Effector memory CD4-positive, alpha-beta T cell (primary cell): Measurements from ENCODE around the gene RFTN1.

Source experiments
- DNase-seq, 3 donors: peaks; one replicate each; pipeline ENCODE4 v3.0.0-alpha.2; 2020
- H3K27ac ChIP-seq: 2 replicates; pipeline ENCODE4 v1.7.0; 2013; ENCODE audit warnings: mild to moderate bottlenecking, low read length, moderate library complexity; ENCODE audit not compliant: insufficient read depth, poor library complexity, severe bottlenecking
- H3K27me3 ChIP-seq: replicated peaks from 2 replicates; pipeline ENCODE4 v1.7.0; 2013; ENCODE audit warnings: mild to moderate bottlenecking, low read length; ENCODE audit not compliant: insufficient read depth, control insufficient read depth, poor library complexity, severe bottlenecking
- H3K36me3 ChIP-seq: 2 replicates; pipeline ENCODE4 v1.7.0; 2013; ENCODE audit warnings: mild to moderate bottlenecking, low read length, moderate library complexity; ENCODE audit not compliant: control insufficient read depth, insufficient read depth
- H3K4me1 ChIP-seq: 2 replicates; pipeline ENCODE4 v1.7.0; 2013; ENCODE audit warnings: low read length, mild to moderate bottlenecking; ENCODE audit not compliant: control insufficient read depth, insufficient read depth, poor library complexity, severe bottlenecking
- H3K4me3 ChIP-seq: 2 replicates; pipeline ENCODE4 v1.7.0; 2013; ENCODE audit warnings: low read length, low read depth, mild to moderate bottlenecking; ENCODE audit not compliant: insufficient read depth, poor library complexity, severe bottlenecking
- H3K9me3 ChIP-seq: 2 replicates; pipeline ENCODE4 v1.7.0; 2013; ENCODE audit warnings: mild to moderate bottlenecking, low read length, moderate library complexity; ENCODE audit not compliant: control insufficient read depth

RFTN1 gene

GRCh38 chr3:16415911-16416476, 97.5 kb downstream of the RFTN1 start:
- DNase-seq = no peak
- H3K27me3 ChIP-seq = no peaks in the 10 kb centered on the region
- H3K27ac ChIP-seq = no peak overlapping the region
- H3K36me3 ChIP-seq = peaks cover 5% of the 10 kb centered on the region
- no peaks in the 10 kb centered on the region for H3K4me1 ChIP-seq
- H3K4me3 ChIP-seq = no peak overlapping the region
- H3K9me3 ChIP-seq = no peaks in the 10 kb centered on the region

GRCh38 chr3:16413321-16413720, 100.2 kb downstream of the RFTN1 start:
- DNase-seq = no peak
- Histone ChIP-seq H3K4me3 (no peak overlapping the region), H3K27ac (no peak overlapping the region), H3K36me3 (peaks cover 8% of the 10 kb centered on the region), H3K27me3 (no peaks in the 10 kb centered on the region), H3K4me1 (no peaks in the 10 kb centered on the region), H3K9me3 (no peaks in the 10 kb centered on the region)

- H3K9me3 ChIP-seq = no peaks in the 10 kb centered on the region
- H3K4me3 ChIP-seq = no peak overlapping the region
- H3K27me3 ChIP-seq = no peaks in the 10 kb centered on the region
- peaks cover 15% of the 10 kb centered on the region for H3K36me3 ChIP-seq
- no peak for DNase-seq
- H3K4me1 ChIP-seq = no peaks in the 10 kb centered on the region
- H3K27ac ChIP-seq = no peak overlapping the region
Observed at GRCh38 chr3:16412192-16412800, 101.2 kb downstream of the RFTN1 start.

- DNase-seq = no peak
Observed at GRCh38 chr3:16411441-16411840, 102.1 kb downstream of the RFTN1 start.

GRCh38 chr3:16410659-16411058, 102.8 kb downstream of the RFTN1 start:
- no peak for DNase-seq
- Histone ChIP-seq H3K36me3 (peaks cover 15% of the 10 kb centered on the region), H3K27me3 (no peaks in the 10 kb centered on the region), H3K4me3 (no peak overlapping the region), H3K27ac (no peak overlapping the region), H3K9me3 (no peaks in the 10 kb centered on the region), H3K4me1 (no peaks in the 10 kb centered on the region)

More at GRCh38 chr3:16411441-16411840, 102.1 kb downstream of the RFTN1 start:
- H3K4me3 ChIP-seq = no peak overlapping the region
- no peaks in the 10 kb centered on the region for H3K4me1 ChIP-seq
- no peak overlapping the region for H3K27ac ChIP-seq
- H3K36me3 ChIP-seq = peaks cover 15% of the 10 kb centered on the region
- H3K9me3 ChIP-seq = no peaks in the 10 kb centered on the region
- H3K27me3 ChIP-seq = no peaks in the 10 kb centered on the region

- Histone ChIP-seq H3K27me3 (no peaks in the 10 kb centered on the region), H3K9me3 (no peaks in the 10 kb centered on the region), H3K4me1 (no peaks in the 10 kb centered on the region), H3K4me3 (no peak overlapping the region), H3K27ac (no peak overlapping the region), H3K36me3 (peaks cover 15% of the 10 kb centered on the region)
- DNase-seq = no peak
Observed at GRCh38 chr3:16409032-16409431, 104.5 kb downstream of the RFTN1 start.

GRCh38 chr3:16407366-16407765, 106.1 kb downstream of the RFTN1 start:
- no peaks in the 10 kb centered on the region for H3K9me3 ChIP-seq
- DNase-seq = no peak

GRCh38 chr3:16406579-16406978, 106.9 kb downstream of the RFTN1 start:
- H3K9me3 ChIP-seq = no peaks in the 10 kb centered on the region
- H3K27ac ChIP-seq = no peak overlapping the region
- H3K4me1 ChIP-seq = no peaks in the 10 kb centered on the region
- DNase-seq = no peak
- H3K27me3 ChIP-seq = no peaks in the 10 kb centered on the region
- H3K36me3 ChIP-seq = peaks cover 15% of the 10 kb centered on the region
- H3K4me3 ChIP-seq = no peak overlapping the region

More at GRCh38 chr3:16407366-16407765, 106.1 kb downstream of the RFTN1 start:
- Histone ChIP-seq H3K36me3 (peaks cover 15% of the 10 kb centered on the region), H3K4me3 (no peak overlapping the region), H3K27ac (no peak overlapping the region), H3K4me1 (no peaks in the 10 kb centered on the region), H3K27me3 (no peaks in the 10 kb centered on the region)

GRCh38 chr3:16406166-16406565, 107.3 kb downstream of the RFTN1 start:
- no peaks in the 10 kb centered on the region for H3K9me3 ChIP-seq
- H3K4me1 ChIP-seq = no peaks in the 10 kb centered on the region
- no peaks in the 10 kb centered on the region for H3K27me3 ChIP-seq
- no peak overlapping the region for H3K4me3 ChIP-seq
- no peak for DNase-seq
- peaks cover 15% of the 10 kb centered on the region for H3K36me3 ChIP-seq
- no peak overlapping the region for H3K27ac ChIP-seq

GRCh38 chr3:16404349-16404895, 109.1 kb downstream of the RFTN1 start:
- Histone ChIP-seq H3K27me3 (no peaks in the 10 kb centered on the region), H3K36me3 (peaks cover 15% of the 10 kb centered on the region), H3K27ac (no peak overlapping the region), H3K4me3 (no peak overlapping the region), H3K4me1 (no peaks in the 10 kb centered on the region), H3K9me3 (no peaks in the 10 kb centered on the region)
- no peak for DNase-seq
